Suprapubic skin (tissue), 3 donors: ENCODE results near the gene CEP41.

Source experiments
- EP300 ChIP-seq: sonication (generic); formaldehyde crosslinking; IDR thresholded peaks from one replicate; pipeline ENCODE4 v1.6.1; 2017; ENCODE audit warnings: antibody characterized with exemption
- POLR2A ChIP-seq, 2 donors: fragments of 450-650 bp; IDR thresholded peaks; one replicate each; pipeline ENCODE4 v1.6.1; 2017; ENCODE audit warnings: antibody characterized with exemption in 2 of 2, mild to moderate bottlenecking in 2 of 2, moderate library complexity in 2 of 2
- TF ChIP-seq, protein P1 (sequence below), 2 donors: fragments of 200-600 bp in 1 of 2; fragments of 450-650 bp in 1 of 2; sonication (generic) in 1 of 2; IDR thresholded peaks; one replicate each; pipeline ENCODE4 v1.5.1; 2016 to 2019; ENCODE audit warnings: antibody characterized with exemption in 2 of 2, mild to moderate bottlenecking in 1 of 2, moderate library complexity in 1 of 2

DNA sequence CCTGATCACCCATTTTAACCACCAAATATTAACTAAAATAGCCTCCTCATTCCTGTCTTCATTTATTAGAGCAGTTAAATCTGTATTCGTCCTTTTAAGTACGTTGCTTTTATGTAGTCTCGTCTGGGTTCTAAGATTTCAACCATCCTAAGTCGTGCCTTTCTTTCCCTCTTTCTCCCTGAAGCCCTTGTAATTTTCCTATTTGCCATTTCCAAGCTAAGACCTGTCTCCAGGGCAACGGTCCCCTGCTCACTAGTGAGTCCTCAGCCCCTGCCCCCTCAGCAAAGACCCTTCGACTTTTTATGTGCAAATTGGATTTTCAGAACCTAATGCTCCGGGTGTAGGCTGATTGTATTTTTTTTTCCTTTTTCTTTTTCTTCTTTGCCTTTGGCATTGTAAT is 35.0 kb upstream of the CEP41 start:
- TF ChIP-seq, protein P1, sequence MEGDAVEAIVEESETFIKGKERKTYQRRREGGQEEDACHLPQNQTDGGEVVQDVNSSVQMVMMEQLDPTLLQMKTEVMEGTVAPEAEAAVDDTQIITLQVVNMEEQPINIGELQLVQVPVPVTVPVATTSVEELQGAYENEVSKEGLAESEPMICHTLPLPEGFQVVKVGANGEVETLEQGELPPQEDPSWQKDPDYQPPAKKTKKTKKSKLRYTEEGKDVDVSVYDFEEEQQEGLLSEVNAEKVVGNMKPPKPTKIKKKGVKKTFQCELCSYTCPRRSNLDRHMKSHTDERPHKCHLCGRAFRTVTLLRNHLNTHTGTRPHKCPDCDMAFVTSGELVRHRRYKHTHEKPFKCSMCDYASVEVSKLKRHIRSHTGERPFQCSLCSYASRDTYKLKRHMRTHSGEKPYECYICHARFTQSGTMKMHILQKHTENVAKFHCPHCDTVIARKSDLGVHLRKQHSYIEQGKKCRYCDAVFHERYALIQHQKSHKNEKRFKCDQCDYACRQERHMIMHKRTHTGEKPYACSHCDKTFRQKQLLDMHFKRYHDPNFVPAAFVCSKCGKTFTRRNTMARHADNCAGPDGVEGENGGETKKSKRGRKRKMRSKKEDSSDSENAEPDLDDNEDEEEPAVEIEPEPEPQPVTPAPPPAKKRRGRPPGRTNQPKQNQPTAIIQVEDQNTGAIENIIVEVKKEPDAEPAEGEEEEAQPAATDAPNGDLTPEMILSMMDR (IDR thresholded peaks at IDR 0.05) = no peak
- TF ChIP-seq POLR2A (IDR thresholded peaks at IDR 0.05) (no peak), EP300 (no peak)
